Breast epithelium (tissue), 3 donors: ENCODE measurements around the gene PIK3CB.
"Not testable (repeated sequence)": the region's sequence is repeated elsewhere in the genome, so short reads cannot be mapped to it uniquely, and the experiment has no call there.

ENCODE experiments used
- CTCF ChIP-seq, 3 donors: fragments of 450-650 bp; IDR thresholded peaks; one replicate each; pipeline ENCODE4 v1.5.1; 2016 to 2017; ENCODE audit warnings: antibody characterized with exemption in 3 of 3, mild to moderate bottlenecking in 3 of 3, moderate library complexity in 3 of 3
- POLR2A ChIP-seq: fragments of 450-650 bp; IDR thresholded peaks from one replicate; pipeline ENCODE4 v1.6.1; 2016; ENCODE audit warnings: antibody characterized with exemption, mild to moderate bottlenecking, moderate library complexity
- POLR2AphosphoS5 ChIP-seq, 3 donors: sonication (generic); formaldehyde crosslinking; IDR thresholded peaks; one replicate each; pipeline ENCODE4 v1.6.1; 2017; ENCODE audit warnings: antibody characterized with exemption in 3 of 3

GRCh38 chr3:138846824-138847223, 12.1 kb upstream of the PIK3CB start:
- TF ChIP-seq POLR2A; CTCF (IDR thresholded peaks at IDR 0.05); POLR2AphosphoS5 (IDR thresholded peaks at IDR 0.05): not testable (repeated sequence)
